EH (cell line): ENCODE results near the gene P4HA1.

Source experiments
- DNase-seq: peaks from one replicate; pipeline ENCODE4 v3.0.0-alpha.2; 2015; ENCODE audit warnings: low read depth

P4HA1 gene

DNA sequence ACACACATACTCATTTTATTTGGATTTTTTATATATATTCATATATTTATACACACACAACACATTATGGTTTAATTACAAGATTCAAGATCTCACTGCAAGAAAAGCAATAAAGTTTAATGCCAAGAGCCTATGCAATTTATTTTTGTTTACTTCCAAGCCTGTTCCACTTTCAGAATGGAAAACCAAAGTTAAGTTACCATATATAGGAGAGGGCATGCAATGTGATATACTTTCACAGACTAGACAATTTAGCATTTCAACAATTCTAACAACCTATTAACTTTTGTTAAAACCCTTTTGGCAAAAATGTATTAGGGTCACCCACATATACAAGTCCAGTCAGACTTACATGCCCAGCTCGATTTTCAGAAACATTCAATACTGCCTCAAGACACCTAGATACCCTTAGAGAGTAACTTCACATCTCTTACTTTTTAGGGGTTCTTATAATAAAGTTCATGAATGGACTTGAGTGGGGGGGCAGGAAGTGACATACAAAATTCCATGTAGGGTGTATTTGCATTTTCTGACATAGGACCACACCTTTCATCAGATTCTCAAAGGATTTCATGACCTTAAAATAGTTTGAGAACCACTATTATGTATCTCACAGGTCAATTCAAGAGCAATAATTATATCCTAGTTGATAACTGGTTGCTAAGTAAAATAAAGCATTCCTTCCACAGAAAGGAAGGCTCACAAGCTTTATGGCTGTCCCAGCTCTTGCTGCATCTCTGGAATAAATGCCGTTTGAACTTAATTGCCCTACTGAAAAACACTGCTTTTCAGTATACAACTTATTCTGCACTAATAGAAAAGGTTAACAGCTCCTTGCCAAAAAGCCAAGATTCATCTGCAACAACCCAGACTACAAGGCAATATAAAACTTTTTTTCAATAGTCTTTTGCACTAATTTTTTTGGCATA is 2.5 kb downstream of the P4HA1 start:
- peak; percentile 40 for DNase-seq

DNA sequence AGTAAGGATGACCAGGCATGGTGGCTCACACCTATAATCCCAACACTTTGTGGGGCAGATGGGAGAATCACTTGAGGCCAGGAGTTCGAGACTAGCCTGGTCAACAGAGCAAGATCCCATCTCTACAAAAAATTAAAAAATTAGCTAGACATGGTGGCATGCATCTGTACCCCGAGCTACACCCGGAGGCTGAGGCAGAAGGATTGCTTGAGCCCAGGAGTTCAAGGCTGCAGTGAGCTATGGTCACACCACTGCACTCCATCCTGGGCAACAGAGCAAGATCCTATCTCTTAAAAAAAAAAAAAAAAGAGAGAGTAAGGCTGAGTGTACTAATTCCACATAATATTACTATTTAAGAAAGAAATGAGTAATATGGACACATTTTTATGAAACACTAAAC is 3.8 kb downstream of the P4HA1 start:
- DNase-seq: no peak

DNA sequence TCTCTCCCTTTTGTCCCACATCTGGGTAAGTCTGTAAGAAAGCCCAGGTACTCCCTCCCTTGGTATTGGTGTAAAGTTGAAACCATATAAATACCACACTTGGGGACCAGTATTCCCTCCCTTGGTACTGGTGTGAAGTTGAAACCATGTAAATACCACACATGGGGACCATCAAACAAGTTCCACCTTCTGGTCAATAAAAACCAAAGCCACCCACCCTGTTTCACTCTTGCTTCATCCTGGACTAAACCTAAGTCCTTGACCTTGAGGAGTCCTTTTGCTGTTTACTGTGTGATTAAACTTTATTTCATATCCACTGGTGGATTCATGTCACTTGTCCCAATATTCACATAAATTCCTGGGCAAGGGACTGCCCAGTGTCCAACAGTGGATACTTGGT is 8.4 kb downstream of the P4HA1 start:
- DNase-seq: peak; percentile 3

DNA sequence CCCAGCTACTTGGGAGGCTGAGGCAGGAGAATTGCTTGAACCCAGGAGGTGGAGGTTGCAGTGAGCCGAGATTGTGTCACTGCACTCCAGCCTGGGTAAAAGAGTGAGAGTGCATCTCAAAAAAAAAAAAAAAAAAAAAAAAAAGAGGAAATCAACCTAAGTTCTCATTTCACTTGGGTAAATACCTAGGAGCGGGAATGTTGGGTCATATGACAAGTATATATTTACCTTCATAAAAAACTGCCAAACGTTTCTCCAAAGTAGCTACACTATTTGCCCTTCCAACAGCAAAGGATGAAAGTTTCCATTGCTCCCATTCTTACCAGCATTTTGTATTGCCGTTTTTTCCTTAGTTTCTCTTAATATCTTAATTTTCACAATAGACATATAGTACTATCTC is 9.8 kb downstream of the P4HA1 start:
- DNase-seq: no peak

DNA sequence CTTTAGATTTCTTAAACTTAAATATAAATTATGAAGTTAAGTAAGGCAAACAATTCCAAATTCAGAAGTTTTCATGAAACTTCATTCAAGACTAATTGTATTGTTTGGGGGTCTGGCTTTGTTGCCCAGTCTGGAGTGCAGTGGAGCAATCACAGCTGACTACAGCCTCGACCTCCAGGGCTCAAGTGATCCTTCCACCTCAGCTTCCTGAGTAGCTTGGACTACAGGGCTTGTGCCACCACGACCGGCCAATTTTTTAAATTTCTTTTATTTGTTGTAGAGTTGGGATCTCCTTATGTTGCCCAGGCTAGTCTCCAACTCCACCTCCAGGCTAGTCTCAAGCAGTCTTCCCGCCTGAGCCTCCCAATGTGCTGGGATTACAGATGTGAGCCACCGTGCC is 12.5 kb downstream of the P4HA1 start:
- no peak for DNase-seq

DNA sequence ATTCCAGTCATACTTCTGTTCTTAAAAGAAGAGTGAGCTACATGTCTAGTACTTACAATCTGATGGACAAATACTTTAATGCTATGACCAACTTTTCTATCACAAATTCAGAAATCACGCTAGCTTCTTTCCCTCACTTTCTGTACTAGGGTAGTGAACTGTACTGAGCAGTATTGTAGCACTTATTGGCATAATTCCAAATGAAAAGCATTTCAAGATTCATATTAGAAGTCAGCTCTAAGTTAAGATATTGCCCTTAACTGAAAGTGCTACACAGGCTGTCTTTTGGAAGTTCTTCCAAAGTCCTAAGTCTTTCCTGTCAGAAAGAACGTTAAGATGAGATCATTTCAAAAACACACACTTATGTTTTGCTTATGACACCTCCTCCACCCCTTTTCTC is 13.4 kb downstream of the P4HA1 start:
- DNase-seq: peak; percentile 29

DNA sequence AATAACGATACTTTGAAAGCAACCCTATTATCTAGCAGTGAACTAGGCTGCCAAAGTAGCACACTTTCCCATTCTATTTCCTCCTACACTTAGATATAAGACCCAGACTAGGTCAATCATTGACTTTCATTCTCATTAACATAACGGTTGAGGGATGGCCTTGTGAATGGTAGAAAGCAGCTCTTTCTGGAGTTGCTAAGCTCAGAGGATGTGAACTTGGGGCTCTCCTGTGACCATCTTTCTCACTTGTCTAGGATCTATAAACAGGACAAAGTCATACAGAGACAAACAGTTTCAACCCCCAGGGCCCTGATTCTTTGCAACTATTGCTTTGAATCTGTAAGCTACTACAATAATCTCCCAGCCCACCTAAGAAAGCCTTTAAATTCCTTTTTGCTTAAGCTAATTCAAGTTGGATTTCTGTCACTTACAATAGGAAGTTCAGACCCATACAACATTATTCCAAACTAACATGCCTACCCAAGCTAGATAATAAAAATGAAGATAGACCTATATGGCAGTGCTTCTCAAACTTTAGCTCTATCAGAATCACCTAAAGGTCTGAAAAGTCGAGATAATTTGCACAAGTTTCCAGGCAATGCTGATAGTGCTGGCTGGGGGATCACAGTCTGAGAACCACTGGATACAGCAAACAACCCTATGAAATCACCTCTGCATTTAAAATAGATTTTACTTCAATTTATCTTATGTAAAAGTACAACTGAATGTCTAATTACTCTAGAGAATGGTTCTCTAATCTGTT is 16.7 kb downstream of the P4HA1 start:
- DNase-seq: no peak

DNA sequence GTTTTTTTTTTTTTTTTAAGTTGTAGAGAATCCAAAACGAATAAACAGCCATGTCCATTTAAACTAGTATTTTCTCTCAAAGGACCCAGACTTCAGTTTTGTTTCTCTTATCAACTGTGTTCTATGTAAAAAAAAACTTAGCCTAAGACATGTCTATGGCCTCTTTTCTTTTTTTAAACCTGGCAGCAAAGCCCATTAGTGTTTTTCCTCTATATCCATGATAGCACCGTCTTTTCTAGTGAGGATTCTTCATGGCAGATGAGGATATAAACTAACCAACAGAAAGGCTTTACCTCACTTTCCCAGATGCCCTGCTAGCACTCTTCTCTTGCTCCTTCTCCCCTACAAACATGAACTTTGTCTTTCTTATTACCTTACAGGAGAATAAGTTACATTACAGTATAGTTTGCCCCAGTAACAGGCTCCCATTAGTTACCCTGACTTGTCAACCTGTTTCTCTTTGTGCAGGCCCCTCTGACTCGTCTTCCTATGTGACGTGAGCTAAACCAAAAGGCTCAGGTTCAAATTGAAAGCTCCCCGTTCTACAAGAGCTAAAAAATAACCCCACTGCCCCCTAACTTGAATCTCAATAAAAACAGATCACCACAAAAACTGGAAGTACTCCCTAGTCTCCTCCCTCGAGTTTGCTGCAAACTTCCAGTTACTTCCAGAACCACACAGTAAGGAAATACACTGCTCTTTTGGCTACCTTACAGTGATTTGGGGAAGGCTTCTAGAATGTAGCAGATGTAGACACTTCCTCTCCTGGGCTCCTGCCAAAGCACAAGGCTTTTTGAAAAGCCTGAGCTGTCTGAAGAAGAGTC is 20.1 kb downstream of the P4HA1 start:
- peak; percentile 82 for DNase-seq

DNA sequence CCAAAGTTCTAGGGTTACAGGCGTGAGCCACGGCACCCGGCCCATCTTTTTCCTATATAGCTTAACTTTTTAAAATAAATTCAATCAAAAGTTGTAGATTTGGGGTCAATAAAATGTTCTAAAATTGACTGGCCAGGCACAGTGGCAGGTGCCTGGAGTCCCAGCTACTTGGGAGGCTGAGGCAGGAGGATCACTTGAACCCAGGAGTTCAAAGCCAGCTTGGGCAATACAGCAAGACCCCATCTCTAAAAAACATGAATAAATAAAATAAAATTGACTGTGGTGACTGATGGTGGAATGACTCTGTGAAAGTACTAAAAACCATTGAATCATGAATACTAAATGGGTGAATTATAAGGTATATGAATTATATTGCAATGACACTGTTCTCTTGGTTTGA is 20.8 kb downstream of the P4HA1 start:
- DNase-seq: no peak

DNA sequence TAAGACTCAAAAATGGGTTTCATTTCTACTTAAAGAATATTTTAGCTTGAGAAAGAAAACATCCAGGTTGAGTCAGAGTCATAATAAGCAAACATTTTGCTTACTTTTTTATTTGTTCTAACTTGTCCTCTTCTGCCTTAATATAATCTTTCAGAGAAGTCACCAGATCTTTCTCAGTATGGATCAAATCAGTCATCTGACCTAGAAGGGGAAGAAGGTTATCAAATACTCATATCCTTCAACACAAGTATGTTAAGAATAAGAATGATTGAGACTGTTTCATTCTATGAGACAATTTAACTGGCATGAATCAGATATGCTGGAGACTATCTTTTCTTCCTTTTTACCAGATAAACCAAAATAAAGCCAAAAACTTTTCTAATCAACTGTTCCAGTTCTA is 23.0 kb downstream of the P4HA1 start:
- DNase-seq: no peak

DNA sequence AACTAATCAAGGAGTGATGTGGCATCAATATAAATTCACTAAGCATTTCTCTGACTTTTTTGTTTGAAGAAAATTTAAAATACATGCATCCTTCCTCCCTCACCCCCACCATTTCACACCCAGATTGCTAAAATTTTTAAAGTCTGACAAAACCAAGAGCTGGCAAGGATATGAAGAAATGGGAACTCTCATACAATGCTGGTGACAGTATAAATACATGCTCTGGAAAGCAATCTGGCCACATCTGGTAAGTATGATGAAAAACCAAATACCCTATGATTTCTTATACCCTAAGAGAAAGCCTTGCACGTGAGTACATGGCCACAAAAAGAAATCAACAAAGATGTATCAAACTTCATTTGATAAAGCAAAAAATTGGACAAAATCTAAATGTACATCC is 31.2 kb downstream of the P4HA1 start:
- peak; percentile 22 for DNase-seq

DNA sequence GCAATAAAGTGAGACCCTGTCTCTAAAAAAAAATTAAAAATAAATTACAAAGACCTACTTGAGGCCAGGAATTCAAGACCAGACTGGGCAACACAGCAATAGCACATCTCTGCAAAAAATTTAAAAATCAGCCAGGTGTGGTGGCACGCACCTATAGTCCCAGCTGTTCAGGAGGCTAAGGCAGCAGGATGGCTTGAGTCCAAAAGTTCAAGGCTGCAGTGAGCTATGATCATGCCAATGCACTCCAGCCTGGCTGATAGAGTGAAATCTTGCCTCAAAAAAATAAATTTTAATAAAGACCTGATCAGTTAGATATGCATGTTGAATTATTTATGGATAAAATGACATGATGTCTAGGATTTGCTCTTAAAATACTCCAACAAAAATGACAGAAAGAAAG is 34.9 kb downstream of the P4HA1 start:
- DNase-seq: no peak

DNA sequence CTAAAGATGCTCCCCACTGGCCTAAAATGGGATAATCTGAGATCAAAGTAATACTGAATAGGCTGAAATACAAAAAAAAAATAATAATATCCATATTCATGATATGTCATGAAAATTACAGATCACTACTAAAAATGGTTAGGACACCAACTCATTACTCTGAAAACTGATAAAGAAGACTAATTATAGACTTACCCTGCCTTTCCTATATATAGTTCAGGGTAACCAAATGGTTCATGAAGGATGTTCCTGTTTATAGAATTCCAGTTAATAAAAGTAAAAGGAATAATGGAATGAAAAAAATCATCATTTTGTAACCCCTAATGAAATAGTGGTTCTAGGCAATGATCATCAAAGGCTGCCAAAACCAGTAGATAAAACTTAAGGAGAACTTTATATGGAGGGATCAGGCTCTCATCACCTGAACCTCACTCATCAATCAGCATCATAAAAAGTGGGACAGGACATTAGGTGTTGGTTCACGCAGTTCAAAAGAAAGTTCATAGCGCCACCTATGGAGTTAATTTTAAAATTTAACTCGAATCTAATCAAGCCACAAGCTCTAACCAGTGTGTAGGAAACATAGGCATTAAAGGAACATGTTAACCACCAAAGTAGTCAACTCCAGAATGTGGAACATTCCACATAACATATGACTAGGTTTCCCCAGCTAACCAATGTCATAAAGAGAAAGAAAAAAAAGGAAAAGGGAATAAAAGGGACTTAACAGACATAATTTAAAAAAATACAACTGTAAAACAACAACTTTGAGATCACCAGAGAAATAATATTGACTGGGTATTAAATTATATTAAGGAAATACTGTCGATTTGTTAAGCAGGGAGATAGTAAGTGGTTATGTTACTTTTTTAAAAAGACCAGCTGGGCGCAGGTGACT is 35.7 kb downstream of the P4HA1 start:
- DNase-seq: peak; percentile 39

DNA sequence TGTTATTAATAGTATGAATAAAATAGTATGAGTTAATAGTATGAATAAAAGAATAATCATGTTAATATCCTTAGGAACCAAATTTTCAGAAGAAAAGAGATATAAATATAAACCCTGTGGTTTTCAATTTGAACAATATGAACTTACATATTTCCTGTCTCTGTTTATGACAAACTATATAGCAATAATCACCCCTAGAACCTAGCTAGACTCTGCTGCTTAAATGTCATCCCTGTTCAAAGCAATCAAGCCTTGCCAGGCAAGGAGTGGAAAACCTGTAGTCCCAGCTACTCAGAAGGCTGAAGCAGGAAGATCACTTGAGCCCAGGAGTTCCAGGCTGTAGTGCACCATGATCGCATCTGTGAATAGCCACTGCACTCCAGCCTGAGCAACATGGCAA is 36.5 kb downstream of the P4HA1 start:
- no peak for DNase-seq

DNA sequence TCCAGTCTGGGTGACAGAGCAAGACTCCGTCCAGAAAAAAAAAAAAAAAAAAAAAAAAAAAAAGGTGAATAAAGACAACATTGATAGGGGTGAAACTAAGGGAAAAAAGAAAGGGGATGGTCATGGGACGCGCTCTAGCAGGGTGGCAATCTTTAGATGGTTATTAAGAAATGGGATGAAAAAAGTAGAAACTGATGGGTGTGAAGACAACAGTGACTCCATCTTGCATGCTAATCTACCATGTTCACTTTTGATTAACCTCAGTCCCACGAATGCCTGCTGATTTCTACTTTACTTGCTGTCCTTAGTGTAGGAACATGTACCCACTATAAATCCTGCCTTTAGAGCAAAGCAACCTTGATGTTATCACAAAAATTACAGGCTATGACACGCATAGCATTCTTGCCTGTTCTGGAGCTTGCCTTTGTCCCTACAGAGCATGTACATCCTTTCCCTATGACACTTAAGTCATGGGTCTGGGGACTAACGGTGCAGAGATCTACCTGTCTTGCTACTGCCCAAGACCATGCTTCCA is 38.5 kb downstream of the P4HA1 start:
- DNase-seq: no peak

DNA sequence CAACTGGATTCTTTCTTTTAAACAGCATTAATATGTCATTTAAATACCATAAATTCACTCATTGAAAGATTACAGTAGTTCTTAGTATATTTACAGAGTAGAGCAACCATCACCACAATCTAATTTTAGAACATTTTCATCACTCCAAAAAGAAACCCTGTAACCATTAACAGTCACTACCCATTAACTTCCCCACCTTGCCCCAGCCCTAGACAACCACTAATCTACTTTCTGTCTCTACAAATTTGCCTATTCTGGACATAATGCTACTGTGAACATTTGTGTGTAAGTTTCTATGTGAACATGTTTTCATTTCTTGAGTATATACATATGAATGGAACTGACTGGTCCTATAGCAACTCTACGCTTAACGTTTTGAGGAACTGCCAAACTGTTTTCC is 42.4 kb downstream of the P4HA1 start:
- no peak for DNase-seq

DNA sequence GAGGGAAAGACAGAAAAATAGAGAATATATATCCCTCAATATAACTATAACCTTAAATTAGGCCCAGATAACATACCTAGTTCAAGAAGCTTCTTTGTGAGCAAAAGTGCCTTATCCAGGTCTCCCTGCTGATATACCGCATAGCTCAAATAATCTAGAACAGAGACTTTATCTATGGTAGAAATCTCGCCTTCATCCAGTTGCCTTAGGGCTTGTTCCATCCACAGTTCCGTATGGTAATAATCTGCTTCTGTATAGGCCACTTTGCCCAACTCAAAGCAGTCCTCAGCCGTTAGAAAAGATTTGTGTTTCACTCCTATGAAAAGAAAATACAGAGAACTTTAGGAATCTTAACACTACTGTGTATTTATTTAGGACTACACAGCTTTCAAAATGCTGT is 43.4 kb downstream of the P4HA1 start:
- no peak for DNase-seq

DNA sequence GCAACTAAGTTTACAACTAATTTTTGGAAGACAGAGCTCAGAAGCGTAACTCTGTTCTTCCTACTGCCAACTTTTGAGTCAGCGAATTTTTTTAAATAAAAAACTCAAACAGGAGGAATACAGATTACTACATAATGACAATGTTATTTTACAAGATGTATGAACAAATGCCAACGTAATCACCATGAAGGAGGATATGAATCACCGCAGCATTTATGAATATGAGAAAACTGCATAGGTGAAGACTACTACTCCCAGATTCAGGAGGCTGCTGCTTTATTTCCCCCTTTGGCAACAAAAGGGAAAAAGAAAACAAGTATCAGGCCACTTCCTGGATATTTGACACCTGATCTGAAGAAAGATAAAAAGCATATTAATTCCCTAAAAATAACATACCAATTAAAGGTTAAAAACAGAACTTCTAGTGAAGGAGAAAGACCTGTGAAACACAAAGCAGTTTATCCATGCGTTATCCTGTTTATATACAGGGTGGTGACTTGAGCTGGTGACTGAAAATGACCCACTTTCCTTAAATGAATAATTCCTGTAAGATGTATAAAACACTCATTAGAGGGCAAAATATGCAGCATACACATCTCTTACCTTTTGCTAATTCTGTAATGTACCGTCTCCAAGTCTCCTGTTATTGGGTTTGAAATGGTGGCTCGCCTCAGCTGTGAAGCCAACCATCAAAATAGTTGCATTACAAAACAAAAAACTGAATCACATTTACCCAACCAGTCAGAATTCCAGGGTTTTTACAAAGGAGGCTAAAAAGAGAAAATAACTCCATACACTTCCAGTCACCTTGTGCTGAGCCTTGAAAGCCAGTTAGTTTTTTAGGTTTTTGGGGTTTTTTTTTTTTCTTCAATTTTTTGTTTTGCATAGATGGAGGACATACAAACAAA is 52.0 kb downstream of the P4HA1 start:
- peak; percentile 85 for DNase-seq

DNA sequence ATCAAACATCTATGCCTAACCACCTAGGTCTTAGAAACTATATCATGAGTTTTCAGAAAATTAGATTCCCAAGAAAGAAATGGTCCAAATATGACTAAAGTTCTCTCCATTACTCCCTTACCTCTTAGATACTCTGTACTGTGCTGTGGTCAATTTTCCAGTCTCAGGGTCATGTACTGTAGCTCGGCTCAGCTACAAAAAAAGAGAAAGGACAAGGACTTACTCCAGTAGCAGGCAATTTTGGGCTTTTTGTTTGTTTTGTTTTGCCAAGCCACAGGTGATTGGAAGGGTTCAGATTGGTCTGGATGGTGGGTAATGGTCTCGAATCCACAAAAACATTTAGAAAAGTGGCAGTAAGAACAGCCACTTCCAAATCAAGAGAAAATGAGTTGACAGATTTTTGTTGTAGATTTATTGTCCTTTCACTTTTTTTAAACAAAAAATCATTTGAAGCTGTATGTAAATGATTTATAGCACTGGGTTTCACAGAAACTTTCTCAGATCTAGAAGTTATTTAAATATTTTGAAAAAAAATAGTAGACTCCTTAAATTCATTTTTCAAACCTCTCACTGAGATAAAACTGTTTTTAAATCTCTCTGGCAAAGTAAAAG is 52.8 kb downstream of the P4HA1 start:
- DNase-seq: no peak

DNA sequence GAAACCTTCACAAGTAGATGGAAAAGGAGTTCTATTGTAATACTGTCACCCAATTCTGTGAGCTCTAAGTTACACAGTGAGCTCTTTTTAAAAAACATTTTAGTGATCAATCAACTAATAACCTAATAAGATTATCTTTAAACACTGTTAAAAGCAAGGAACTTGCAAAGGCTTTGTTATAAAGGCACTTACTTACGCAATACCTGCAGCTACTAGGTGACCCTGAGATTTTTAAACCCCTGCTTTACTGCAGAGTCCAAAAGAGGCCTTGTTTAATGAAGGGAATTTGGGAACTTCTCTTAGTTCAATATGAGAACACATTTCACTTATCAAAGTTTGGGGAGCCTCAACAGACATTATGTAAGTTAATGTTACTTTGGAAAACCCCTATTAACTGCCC is 53.3 kb downstream of the P4HA1 start:
- DNase-seq: no peak
